Neuron (in vitro differentiated cells): ENCODE measurements around the gene FGF14.
A peak's percentile ranks its signal among the peaks of the same experiment; 100 is the strongest.

Experiments
- H2AFZ ChIP-seq: one replicate; pipeline ENCODE4 v1.6.1; 2013; ENCODE audit warnings: low read depth, mild to moderate bottlenecking, inconsistent platforms, low read length, moderate library complexity
- H3K27me3 ChIP-seq: one replicate; pipeline ENCODE4 v1.6.1; 2013; ENCODE audit warnings: low read length; ENCODE audit not compliant: insufficient read depth
- H3K36me3 ChIP-seq: one replicate; pipeline ENCODE4 v1.6.1; 2013; ENCODE audit warnings: low read length; ENCODE audit not compliant: insufficient read depth
- H3K4me1 ChIP-seq: one replicate; pipeline ENCODE4 v1.6.1; 2013; ENCODE audit warnings: low read length; ENCODE audit not compliant: insufficient read depth
- H3K4me3 ChIP-seq: 2 replicates; pipeline ENCODE4 v1.5.1; 2013; ENCODE audit warnings: mild to moderate bottlenecking, low read length, moderate library complexity
- H3K9me3 ChIP-seq: one replicate; pipeline ENCODE4 v1.6.1; 2013; ENCODE audit warnings: low read length

FGF14 gene

DNA sequence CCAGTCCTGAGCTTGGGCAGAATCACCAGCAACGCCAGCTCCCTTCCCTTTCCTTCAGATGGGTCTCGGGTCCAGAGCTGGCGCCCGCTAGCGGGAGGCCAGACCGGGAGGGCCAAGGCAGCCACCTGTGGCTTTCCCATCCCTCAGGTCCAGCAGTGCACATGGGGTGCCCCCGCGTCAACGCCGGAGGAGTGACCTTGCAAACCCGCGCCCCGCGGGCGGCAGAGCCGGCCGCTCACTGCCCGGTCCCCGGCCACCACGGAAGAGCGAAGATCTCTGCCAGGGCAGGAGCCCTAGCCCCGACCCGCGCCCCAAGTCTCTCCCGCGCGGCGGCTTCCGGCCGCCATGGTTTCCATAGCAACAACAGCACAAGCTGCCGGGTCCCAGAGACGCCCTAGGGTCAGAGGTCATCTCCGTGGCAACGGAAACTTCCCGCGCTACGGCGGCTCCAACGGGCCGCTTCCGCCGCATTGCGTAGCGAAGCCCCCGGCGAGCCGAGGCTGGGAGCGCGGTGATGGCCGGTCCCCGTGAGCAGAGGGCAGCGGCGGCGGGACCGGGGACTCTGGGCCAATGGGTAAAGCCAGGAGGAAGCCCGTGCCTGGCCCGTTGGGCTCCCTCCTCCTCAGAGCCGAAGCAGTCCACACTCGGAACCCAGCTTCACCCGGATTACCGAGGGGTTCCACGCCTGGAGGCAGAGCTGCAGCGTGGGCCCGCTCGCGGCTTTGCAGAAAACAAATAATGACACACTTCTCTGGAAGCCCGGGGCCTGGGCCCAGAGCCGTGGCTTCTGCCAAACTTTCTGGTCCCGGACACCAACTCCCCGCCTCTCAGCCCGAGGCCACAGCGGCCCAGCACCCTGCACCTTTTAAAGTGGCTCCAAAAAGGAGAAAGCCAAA is 7.4 kb downstream of the FGF14 start:
- Histone ChIP-seq H3K9me3 (no peaks in the 10 kb centered on the region), H3K4me3 (peak overlapping the region; percentile 78), H3K4me1 (peaks cover 13% of the 10 kb centered on the region), H3K36me3 (no peaks in the 10 kb centered on the region), H3K27me3 (no peaks in the 10 kb centered on the region), H2AFZ (peak overlapping the region; percentile 96)

DNA sequence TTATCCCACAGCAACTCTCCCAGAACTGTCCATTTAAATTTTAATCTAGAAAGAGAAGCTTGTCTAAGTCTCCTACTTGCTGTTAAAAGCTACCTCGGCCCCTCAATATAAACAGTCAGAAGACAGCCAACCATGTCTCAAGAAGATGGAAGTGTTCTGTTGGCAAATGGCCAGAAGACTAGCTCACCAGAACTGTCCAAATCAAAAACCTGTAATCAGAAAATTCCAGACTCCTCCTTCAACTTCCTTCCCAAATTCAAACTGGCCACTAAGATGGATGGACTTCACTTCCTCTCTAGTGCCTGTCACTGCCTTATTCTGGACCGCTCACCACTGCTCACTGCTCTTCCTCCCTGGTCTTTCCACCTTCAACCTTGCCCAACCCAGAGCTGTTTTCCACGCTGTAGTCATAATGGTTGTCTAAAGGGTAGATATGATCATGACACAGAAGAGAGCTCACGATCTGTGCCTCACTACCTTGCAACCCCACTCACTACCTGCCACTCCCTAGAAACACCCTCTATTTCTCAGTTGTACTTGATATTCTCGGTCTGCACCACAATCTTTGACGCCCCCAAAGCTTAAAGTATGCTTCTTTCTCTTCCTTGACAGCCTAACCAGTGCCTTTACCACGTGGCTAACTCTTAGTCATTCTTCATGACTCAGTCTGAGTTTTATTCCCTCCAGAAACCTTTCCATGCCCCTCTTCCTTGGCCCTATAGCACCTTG is 9.2 kb downstream of the FGF14 start:
- H2AFZ ChIP-seq: no peak overlapping the region
- H3K36me3 ChIP-seq: no peaks in the 10 kb centered on the region
- H3K4me1 ChIP-seq: peaks cover 11% of the 10 kb centered on the region
- no peaks in the 10 kb centered on the region for H3K27me3 ChIP-seq
- H3K9me3 ChIP-seq: no peaks in the 10 kb centered on the region
- no peak overlapping the region for H3K4me3 ChIP-seq

DNA sequence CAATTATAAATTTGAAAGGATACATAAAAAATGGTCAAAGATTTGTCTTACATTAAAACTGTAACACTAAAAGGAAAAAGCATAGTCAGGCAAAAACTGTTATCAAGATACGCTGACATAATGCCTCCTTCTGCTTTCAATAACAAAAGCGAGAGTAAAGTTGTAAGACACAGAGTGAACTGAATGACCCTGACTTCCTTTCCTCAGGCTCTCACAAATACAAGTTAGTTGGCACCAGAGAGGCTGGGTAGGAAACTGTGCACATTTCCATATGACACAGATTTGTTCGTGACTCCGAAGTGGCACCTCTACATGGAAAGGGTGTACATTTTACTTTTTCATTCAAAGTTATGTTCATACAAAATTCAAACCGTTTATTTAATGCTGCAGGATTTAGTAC is 15.4 kb downstream of the FGF14 start:
- Histone ChIP-seq H3K4me3 (no peak overlapping the region), H2AFZ (no peak overlapping the region), H3K27me3 (no peaks in the 10 kb centered on the region), H3K4me1 (peaks cover 6% of the 10 kb centered on the region), H3K36me3 (no peaks in the 10 kb centered on the region), H3K9me3 (no peaks in the 10 kb centered on the region)

DNA sequence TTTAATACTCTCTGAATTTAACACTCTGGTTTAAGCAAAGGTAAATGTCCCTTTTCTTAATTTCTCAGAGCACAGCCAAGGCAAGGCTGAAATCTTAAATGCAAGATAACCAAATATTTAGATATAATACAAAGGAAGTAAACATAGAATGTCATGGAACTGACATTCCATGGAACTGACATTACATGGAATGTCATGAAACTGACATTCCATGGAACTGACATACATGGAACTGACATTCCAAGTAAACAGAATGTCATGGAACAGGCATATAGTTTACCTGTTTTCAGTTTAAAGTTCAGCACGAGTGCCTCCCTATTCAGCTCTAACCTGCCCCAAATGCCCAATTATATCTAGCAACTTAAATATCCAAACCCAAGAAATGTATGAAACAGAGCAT is 21.8 kb downstream of the FGF14 start:
- Histone ChIP-seq H3K4me1 (peaks cover 7% of the 10 kb centered on the region), H2AFZ (no peak overlapping the region), H3K27me3 (no peaks in the 10 kb centered on the region), H3K4me3 (no peak overlapping the region), H3K9me3 (no peaks in the 10 kb centered on the region), H3K36me3 (no peaks in the 10 kb centered on the region)

DNA sequence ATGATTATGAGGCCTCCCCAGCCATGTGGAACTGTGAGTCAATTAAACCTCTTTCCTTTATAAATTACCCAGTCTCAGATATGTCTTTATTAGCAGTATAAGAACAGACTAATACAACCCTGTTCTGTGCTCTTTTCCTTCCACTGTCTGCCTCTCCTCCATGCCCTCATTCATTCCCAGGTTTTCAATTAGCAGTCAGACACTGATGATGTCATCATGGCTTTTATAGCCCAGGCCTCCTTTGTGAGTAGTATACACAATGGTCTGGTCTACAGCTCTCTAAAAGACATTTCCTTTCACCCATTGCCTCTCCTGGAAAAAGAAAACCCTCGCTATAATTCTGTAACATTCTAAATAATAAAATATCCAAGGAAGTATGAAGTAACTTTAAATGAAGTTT is 25.5 kb downstream of the FGF14 start:
- H2AFZ ChIP-seq: no peak overlapping the region
- peaks cover 7% of the 10 kb centered on the region for H3K4me1 ChIP-seq
- no peaks in the 10 kb centered on the region for H3K9me3 ChIP-seq
- H3K36me3 ChIP-seq: no peaks in the 10 kb centered on the region
- no peak overlapping the region for H3K4me3 ChIP-seq
- no peaks in the 10 kb centered on the region for H3K27me3 ChIP-seq

DNA sequence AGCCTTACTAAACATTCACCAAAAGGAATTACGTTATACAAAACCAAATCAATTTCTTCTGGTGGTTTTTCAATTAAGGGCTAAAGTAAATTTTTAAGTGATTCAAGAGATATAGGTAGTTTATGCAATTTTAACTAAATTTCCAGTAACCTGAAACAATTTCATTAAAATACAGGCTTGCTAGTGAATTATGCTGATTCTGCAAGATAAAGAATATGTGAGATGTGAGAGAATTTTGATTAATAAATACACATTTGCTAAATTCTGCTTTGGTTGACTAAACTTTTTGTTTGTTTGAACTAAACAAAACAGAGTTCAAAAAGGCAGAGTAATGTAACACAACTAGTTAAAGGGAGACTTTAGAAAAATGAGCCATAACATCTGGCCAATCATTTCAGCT is 27.1 kb downstream of the FGF14 start:
- no peak overlapping the region for H2AFZ ChIP-seq
- no peaks in the 10 kb centered on the region for H3K27me3 ChIP-seq
- H3K36me3 ChIP-seq: no peaks in the 10 kb centered on the region
- H3K4me3 ChIP-seq: no peak overlapping the region
- H3K4me1 ChIP-seq: peaks cover 7% of the 10 kb centered on the region
- no peaks in the 10 kb centered on the region for H3K9me3 ChIP-seq

DNA sequence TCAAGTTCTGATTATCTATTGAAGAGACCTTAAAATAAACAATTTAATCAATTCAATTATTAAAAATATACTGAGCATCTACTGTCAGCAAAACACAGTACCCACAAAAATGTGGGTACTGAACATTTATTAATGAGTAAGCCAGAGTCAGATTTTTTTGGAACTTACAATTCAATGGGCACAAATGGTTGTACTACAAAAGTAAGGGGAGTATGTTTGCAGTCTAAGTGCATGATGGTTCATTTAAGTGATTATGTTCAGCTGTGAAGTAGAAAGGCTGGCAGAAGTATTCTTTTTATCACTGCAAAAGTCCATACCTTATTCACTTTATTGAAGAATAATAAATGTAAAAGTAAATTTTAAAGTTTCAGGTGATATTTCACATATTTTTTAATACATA is 27.6 kb downstream of the FGF14 start:
- H3K27me3 ChIP-seq: no peaks in the 10 kb centered on the region
- peaks cover 7% of the 10 kb centered on the region for H3K4me1 ChIP-seq
- H3K4me3 ChIP-seq: no peak overlapping the region
- no peaks in the 10 kb centered on the region for H3K36me3 ChIP-seq
- no peak overlapping the region for H2AFZ ChIP-seq
- H3K9me3 ChIP-seq: no peaks in the 10 kb centered on the region

DNA sequence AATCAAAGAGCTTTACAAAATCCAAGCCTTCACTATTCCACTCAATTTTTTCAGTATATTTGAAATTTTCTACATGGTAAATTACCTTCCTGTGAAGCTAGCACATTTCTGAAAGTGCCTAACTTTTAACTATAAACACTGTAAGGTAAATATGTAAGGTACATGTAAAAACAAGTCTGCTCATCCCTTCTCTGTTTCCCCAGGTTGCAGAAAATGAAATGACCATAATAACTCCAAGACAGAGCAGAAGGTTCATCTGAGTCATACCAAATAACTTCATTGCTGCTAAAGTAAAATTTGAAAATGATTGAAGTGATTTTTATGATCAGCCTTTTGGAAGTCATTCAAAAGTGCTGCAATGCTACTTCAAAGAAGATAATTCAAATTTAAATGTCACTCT is 28.6 kb downstream of the FGF14 start:
- Histone ChIP-seq H2AFZ (no peak overlapping the region), H3K27me3 (no peaks in the 10 kb centered on the region), H3K4me1 (peaks cover 7% of the 10 kb centered on the region), H3K9me3 (no peaks in the 10 kb centered on the region), H3K4me3 (no peak overlapping the region), H3K36me3 (no peaks in the 10 kb centered on the region)

DNA sequence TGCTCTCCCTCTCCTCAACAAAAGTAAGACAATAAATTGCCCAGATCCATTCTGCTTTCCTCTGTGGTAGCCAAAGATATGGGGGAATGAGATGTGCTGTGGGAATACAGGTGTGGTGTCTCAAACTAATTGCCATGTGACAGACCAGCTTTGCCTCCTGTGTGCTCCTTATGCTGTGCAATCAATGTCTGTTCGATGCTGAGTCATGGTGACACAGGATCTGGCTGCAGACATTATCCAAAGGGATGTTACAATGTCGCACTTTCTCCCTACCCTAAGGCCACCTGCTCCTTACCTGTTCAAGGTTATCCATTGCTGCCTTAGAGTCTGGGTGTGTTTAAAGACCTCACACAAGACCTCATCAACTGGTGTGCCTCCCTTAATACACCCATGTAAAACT is 32.5 kb downstream of the FGF14 start:
- no peaks in the 10 kb centered on the region for H3K9me3 ChIP-seq
- no peak overlapping the region for H2AFZ ChIP-seq
- no peaks in the 10 kb centered on the region for H3K36me3 ChIP-seq
- no peak overlapping the region for H3K4me3 ChIP-seq
- H3K27me3 ChIP-seq: no peaks in the 10 kb centered on the region
- no peaks in the 10 kb centered on the region for H3K4me1 ChIP-seq

DNA sequence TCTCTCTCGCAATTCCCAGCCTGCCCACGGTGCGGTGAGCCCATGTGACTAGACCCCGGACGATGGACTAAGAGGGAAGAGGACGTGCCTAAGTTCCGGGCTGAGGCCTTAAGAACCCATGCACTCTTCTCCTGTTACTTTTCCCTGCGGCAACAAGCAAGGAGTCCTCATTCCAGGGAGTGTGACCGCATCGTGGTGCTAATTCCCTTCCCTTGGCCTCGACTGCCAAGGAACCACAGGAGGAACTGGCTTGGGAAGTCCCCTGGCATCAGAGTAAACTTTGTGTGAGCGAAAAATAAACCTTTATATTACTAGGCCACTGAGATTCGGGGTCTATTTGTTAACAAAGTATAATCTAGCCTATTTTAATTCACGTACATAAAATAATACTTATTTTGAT is 34.0 kb downstream of the FGF14 start:
- H3K9me3 ChIP-seq: no peaks in the 10 kb centered on the region
- no peak overlapping the region for H2AFZ ChIP-seq
- H3K36me3 ChIP-seq: no peaks in the 10 kb centered on the region
- no peaks in the 10 kb centered on the region for H3K27me3 ChIP-seq
- no peak overlapping the region for H3K4me3 ChIP-seq
- H3K4me1 ChIP-seq: no peaks in the 10 kb centered on the region

DNA sequence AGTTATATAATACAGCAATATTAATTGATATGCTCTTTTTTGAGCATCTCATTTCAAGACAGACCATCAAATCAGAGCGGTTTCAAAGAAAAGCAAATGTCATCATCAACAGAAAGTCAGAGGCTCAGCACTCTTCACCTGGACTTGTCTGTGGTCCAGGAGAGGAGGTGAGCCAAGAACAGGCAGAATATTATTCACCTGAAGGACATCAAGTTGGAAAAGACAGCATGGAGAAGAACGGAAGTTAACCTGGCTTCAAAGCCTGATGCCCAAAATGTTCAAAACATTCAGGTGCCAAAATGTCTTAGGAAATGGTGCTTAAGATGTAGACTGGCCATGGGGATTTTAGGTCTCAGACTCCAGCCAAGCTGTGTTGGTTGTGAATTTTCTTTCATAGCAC is 40.7 kb downstream of the FGF14 start:
- Histone ChIP-seq H3K9me3 (no peaks in the 10 kb centered on the region), H2AFZ (no peak overlapping the region), H3K4me3 (no peak overlapping the region), H3K36me3 (no peaks in the 10 kb centered on the region), H3K4me1 (no peaks in the 10 kb centered on the region), H3K27me3 (no peaks in the 10 kb centered on the region)

DNA sequence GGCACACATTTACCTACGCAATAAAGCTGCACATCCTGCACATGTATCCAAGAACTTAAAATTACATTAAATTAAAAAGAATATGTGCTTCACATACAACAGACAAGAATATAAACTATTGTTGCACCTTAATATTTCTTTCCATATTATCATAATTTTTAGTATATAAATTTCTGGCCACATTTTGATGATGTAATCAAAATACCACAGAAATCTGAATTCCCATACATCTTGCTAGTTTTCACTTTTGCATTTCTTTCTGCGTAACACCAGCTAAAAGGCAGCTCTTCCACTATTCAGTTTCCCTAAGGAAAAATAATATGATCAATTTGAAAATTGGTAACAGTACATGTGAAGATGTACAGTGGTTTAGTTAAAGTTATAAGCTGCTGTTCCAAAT is 42.6 kb downstream of the FGF14 start:
- H3K27me3 ChIP-seq: no peaks in the 10 kb centered on the region
- H3K36me3 ChIP-seq: no peaks in the 10 kb centered on the region
- H3K9me3 ChIP-seq: no peaks in the 10 kb centered on the region
- H3K4me1 ChIP-seq: no peaks in the 10 kb centered on the region
- no peak overlapping the region for H3K4me3 ChIP-seq
- H2AFZ ChIP-seq: no peak overlapping the region

DNA sequence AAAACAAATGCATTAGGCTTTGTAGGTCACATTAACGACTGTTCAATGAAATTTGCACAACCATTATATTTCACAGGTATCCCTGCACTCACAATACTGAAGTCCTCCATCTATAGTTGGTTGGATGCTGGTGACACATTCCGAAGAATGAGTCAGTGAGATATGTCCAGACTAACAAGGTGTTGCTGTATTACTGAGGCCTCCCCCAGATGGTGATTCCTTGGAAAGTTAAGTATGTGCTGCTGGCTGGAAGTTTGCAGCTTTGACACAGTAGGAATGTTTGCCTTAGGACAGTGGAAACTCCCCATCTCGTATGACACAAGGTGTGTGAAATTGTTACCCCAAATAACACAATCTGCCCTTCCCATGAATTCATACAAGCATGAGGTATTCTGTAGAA is 46.6 kb downstream of the FGF14 start:
- H3K9me3 ChIP-seq: peaks cover 3% of the 10 kb centered on the region
- no peaks in the 10 kb centered on the region for H3K27me3 ChIP-seq
- H3K4me3 ChIP-seq: no peak overlapping the region
- no peak overlapping the region for H2AFZ ChIP-seq
- H3K4me1 ChIP-seq: no peaks in the 10 kb centered on the region
- H3K36me3 ChIP-seq: no peaks in the 10 kb centered on the region
